GOT3 (cell line): ENCODE measurements around the gene REG3G.

Experiments
- DNase-seq: peaks from one replicate; lab custom pipeline; 2025; ENCODE audit warnings: mixed read lengths; lab: John Stamatoyannopoulos, UW

The REG3G gene

DNA sequence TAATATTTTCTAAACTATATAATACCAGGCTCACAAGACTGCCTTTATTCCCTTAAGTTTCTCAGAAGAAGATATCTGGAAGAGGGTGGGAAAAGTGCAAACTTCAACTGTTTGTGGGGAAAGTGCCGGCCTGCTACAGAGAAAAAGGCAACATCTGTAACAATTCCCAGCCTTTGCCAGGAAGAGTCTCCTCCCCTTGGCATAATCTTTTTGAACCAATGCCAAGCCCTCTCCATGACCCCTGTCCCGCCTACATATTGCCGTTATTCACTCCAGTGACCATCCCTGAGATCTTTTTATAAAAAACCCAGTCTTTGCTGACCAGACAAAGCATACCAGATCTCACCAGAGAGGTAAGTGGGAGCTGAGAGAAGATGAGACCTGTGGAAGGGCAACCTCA lies at the start of gene REG3G:
REG3G (plus strand) TSS at position 282 of the 400 bp plus-strand sequence. CDS start 392 bp downstream, outside the sequence.
- no peak for DNase-seq

- no peak for DNase-seq
Observed at GRCh38 chr2:78977661-78978145, 47.8 kb upstream of the REG3G start.

- no peak for DNase-seq
Observed at GRCh38 chr2:78978340-78978739, 47.2 kb upstream of the REG3G start.

- DNase-seq, result no peak
Observed at GRCh38 chr2:78979380-78980151, 45.9 kb upstream of the REG3G start.

- no peak for DNase-seq
Observed at GRCh38 chr2:78980152-78980465, 45.4 kb upstream of the REG3G start.

DNA sequence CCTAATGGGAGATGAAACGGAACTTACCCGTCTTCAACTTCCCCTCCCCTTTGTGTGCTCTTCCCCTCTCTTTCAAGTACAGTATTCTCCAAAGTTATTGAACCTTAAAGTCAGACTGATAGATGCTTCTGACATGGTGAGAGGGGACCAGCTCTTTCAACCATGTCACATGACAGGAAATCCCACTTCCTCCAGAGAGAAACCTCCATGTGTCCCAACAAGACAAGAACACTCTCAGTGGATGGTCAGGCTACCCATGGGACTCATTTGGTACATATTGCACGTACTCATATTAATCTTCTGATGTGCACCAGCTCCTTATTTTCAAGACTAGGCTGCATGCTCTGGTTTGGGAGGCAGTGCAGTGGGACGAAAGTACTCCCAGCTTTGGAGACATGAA lies 44.6 kb upstream of the REG3G start:
- no peak for DNase-seq

DNA sequence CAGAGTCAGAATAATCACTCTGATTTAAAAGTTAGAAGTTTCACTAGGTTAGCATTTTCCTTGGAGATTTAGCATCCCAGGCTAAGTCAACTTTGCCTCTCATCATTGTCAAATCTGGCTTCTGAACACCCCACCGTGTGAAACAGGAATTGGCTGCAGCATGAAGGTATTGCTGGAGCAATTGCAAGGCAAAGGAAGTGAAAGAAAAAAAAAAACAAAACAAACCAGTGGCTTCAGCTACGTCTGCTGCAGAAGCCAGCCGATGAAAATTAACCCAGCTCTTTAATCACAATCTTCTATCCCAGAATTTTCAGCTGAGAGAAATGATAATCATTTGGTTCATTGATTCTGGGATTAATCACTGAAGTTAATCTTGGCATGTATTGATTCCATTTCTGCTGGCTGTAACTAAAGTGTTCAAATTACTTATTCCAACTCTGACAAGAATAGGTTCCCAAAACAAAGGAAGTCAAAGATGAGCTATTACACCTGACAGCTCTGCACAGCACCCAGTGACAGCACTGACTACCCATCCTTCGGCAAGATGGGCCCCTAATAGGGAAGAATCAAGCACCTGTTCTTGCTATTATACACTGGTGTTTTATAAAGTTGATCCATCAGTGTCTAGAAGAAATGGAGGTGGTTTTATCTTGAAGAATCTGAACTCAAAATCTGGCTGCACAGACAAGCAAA lies 42.7 kb upstream of the REG3G start:
- no peak for DNase-seq

DNA sequence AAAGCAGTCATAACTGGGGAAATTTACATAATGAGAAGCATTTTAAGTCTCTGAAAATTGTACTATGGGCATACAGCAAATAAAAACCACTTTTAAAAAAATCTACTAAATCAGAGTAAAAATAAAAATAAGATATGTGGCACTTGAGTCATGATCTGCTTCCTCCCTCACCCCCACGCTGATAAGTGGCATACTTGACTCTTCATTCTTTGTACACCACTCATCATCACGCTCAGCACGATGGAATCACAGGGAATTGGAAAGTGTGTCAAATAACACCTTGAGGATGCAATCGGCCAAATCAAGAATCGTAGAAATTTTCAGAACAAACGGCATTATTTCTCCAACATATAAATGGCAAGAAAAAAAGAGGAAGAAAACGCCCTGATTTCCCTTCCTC lies 41.1 kb upstream of the REG3G start:
- DNase-seq, result no peak

- no peak for DNase-seq
Observed at GRCh38 chr2:78985558-78985957, 39.9 kb upstream of the REG3G start.

GRCh38 chr2:78989051-78989450 lies 36.5 kb upstream of the REG3G start:
- no peak for DNase-seq

DNA sequence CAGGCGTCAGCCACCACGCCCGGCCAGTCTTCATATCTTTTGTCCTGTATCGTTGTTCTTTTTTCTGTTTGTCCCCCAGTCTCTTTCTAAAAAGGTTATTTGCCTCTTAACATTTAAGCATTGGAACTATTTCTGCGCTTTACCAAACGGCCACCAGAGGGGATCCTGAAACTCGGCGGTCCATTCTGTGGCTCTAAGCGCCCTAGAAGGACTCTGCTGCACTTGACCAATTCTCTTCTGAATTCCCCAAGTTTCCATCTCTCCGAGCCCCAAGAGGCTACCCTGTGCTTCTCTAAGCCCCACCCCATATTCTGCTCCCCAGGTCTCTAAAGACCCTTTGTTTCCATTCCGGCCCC lies 33.1 kb upstream of the REG3G start:
- DNase-seq, result no peak

- no peak for DNase-seq
Observed at GRCh38 chr2:78992807-78993517, 32.5 kb upstream of the REG3G start.

GRCh38 chr2:78993518-78994148 lies 31.9 kb upstream of the REG3G start:
- no peak for DNase-seq

- no peak for DNase-seq
Observed at GRCh38 chr2:78994789-78995188, 30.7 kb upstream of the REG3G start.

DNA sequence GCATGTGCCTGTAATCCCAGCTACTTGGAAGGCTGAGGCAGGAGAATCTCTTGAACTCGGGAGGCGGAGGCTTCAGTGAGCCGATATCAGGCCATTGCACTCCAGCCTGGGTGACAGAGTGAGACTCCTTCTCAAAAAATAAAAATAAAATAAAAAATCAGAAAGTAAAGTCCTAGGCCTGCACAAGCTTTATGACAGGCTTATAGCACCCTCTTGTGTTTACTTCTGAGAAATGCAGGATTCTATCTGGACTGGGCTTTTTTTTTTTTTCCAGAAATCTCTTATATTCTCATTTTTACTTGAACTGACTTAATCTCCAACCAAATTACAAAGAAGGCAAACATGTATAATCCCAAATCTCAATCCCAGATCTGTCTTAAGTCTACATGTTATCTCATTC lies 26.1 kb upstream of the REG3G start:
- no peak for DNase-seq

GRCh38 chr2:79000008-79000576 lies 25.4 kb upstream of the REG3G start:
- DNase-seq, result no peak

GRCh38 chr2:79001285-79001684 lies 24.2 kb upstream of the REG3G start:
- no peak for DNase-seq

DNA sequence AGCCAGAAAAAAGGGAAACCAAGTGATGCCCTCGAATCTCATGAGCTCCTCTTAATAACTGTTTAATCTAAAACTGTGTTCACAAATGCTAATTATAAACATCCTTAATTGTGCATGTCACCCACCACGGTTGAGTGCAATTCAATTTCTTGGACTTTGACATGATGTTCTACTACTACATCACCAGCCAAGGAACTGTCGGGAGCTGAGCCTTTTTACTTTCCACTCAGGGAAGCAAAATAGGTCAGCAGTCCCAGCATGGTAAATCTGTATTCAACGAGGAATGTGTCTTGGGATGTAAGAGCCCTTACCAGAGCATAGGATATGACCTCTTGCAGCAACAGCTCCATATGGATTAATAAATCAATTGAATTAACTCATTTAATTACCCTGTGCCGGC lies 20.8 kb upstream of the REG3G start:
- DNase-seq, result no peak

DNA sequence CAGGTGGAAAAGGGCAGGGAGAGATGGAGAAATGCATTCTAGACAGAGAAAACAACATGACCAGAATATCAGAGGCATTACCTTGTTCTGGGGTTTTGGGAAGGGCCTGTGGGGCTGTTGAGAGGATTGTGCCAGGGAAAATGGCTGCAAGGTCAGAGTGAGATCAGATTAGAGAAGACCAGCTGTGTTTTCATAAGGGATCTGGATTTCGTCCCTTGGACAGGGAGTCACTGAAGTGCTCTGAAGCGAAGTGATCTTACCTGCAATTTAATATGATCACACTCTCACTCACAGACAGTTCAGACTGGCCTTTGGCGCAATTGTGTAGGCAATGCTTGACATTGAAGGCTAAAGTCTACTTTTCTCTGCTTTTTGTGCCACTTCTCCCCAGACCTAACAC lies 20.3 kb upstream of the REG3G start:
- DNase-seq, result no peak

DNA sequence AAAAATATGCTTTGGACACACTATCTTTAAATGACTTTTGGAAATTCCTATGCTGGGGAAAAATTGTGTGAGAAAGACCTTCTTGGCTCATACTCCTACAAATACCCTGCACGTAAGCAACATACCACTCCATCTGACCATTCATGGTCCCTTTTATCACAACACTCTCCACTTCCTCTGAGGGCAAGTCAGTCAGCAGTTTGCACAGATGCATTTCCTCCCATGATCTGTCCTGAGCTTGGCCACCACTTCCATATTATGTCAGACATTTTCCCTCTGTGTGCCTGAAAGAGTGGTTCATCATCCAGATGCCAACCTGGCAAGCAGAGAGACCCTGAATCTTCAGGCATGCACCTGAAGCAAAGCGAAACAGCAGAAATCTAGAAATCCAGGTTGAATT lies 16.1 kb upstream of the REG3G start:
- DNase-seq, result no peak

DNA sequence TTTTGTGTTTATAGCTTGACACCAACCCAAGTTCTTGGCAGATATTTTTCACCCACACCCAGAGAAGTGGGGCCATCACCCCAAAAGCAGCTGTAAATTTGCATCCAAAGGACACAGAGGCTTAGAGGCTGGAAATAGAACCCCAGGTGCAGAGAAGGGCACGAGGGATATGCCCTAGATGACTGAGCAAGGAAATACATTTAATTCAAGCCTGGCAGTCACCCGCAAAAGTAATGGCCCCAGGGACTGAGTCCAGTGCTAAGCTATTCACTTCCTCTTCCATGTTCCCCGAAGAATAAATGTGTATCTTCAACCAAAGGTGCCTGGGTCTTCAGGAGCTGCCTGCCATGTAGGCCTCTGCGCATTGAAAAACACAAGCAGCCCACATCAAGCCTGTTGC lies 14.0 kb upstream of the REG3G start:
- DNase-seq, result no peak

GRCh38 chr2:79013629-79014028 lies 11.9 kb upstream of the REG3G start:
- DNase-seq, result no peak
